GM19324 (cell line): Measurements from ENCODE around the gene DEK.
"Not testable (repeated sequence)": the region's sequence is repeated elsewhere in the genome, so short reads cannot be mapped to it uniquely, and the experiment has no call there.

Experiments
- ATAC-seq: cut with Tn5 transposase; IDR thresholded peaks from one replicate; pipeline ENCODE4 v1.9.1; 2021; ENCODE audit warnings: mild to moderate bottlenecking, moderate library complexity; ENCODE audit not compliant: unreplicated experiment, low FRiP score

Gene DEK

DNA sequence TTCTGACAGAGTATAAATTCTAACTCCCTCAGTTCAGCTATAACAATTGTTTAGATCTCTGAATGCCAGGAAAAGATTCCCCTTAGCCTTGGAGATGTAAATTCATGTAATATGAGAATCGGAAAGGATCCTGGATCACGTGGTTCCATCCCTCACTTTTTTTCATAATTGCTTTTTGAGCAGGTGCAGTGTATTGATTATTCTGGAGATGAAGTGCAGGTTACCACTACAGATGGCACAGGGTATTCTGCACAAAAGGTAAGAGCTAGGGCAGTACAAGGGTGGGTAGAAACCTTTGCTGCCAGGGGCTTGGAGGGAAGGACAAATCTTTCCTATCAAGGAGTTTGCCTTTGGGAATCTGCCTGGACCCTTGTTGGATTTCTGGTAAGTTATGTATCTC is 56.4 kb downstream of the DEK start:
- no peak for ATAC-seq

DNA sequence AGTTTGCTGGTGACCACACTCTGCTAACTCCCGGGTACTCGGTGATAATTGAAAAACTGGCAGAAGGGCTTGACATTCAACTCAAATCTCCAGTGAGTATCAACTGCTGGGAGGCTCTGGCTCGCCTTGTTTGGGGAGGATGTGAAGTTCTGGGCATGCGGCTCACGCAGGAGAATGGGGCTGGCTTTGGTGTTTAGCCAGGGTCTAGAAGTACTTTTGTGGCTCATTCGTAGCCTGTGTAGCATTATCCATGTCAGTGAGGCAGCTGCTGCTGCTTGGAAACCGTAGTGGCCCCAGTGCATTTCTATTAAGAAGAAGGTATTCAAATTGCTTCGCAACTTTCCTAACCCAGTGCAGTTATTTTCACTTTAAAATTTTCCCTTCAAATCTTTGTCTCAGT is 56.9 kb downstream of the DEK start:
- no peak for ATAC-seq

DNA sequence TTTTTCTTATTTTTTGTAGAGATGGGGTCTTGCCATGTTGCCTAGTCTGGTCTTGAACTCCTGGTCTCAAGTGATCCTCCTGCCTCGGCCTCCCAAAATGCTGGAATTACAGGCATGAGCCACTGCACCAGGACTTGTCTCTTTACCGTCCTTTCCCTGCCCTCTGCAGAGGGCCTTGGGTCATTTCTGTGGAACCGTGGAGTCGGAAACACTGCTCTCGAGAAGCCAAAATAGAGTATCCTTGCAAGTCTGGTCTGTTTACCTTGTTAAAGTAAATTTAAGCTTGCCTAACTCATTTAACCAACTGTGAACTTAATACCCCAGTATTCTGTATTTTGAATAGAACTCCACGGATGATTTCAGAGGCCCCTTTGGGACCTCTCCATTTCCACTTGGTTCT is 57.7 kb downstream of the DEK start:
- no peak for ATAC-seq

DNA sequence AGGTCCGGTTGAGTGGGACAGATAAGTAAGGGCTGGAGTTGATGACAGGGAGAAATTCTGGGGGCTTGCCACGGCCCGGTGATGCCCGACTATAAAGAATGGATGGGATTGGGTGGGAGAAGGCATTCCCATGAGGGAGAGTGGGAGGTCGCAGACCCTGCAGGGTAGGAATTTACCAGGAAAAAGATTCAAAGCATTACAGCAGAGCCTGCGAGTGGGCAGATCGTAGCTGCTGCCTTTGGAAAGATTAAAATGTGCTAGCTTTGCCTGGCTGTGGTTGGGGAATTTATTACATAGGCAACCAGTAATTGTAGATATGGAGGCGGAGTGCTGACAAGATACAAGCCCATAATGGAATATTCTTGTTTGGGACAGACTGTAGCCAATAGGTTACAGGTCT is 59.6 kb downstream of the DEK start:
- ATAC-seq = no peak

DNA sequence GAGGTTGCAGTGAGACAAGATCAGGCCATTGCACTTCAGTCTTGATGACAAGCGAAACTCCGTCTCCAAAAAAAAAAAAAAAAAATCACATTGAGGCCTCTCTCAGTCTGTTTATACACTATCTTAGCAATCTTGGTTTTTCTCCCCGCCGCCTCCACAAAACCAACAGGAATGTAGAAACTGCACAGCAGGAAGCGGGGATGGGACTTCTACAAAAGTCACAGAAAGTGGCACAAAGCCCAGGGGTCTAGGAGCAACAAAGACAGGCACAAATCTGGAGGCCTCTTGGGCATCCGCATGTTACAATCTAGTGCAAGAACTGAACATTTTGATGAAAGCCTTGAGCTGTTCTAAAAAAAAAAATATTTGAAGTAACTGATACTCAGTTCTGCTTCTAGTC is 60.5 kb downstream of the DEK start:
- ATAC-seq = no peak

DNA sequence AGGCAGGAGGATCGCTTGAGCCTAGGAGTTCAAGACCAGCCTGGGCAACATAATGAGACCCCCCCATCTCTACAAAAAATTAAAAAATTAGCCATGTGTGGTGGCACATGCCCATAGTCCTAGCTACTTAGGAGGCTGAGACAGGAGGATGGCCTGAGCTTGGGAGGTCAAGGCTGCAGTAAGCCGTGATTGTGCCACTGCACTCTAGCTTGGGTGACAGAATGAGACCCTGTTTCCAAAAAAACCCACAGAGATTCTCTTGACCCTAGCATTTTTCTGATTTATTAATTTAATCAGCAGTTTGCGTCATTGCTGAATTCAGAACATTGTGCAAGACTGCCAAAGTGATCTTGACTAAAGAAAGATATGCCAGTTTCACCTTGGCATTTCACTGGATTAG is 72.3 kb downstream of the DEK start:
- no peak for ATAC-seq

DNA sequence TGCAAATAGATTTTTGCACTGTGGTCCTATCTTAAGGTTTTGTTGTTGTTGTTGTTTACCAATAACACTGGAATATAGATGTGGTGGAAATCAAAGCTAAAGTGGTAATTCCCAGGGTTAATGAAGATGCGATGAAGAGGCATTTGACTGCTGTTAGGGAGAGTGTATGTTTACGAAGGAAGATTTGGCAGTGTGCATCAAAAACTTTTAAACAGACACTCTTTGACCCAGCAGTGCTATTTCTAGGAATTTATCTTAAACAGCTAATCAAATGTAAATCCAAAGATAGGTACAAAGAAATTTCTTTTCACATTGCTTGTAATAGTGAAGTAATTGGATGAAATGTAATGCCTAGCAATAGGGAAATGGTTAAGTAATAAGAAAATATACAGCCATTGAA is 75.1 kb downstream of the DEK start:
- ATAC-seq = no peak

DNA sequence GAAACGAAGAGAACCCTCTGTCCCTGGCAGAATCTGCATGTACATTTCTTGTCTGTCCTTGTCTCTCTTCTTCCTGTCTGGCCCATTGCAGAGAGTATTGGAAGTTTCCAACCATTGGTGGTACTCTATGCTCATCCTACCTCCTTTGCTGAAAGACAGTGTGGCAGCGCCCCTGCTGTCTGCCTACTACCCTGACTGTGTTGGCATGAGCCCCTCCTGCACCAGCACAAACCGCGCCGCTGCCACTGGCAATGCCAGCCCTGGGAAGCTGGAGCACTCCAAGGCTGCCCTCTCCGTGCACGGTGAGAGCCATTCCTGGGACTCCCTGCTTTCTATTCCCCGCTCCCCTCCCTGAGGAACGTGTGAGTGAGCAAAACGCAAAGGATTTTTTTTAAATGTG is 76.6 kb downstream of the DEK start:
- ATAC-seq = no peak

DNA sequence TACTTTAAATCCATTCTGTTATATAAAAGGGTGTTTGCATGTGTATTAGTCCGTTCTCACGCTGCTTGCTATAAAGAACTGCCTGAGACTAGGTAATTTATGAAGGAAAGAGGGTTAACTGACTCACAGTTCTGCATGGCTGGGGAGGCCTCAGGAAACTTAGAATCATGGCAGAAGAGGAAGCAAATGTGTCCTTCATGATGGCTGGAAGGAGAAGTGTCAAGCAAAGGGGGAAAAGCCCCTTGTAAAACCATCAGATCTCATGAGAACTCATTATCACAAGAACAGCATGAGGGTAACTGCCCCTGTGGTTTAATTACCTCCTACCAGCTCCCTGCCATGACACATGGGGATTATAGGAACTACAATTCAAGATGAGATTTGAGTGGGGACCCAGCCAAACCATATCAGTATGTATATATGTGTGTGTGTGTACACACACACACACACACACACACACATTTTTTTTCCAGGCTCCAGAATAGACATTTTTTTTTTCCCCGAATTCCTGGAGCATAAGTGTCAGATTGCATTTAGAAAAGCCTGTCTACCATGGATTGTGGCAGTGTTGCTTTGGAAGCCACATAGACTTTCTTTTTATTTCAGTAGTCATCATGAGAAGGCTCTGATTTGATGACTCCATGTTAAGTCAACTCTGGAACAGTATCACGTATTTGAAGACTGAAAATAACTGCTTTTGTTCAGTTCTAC is 77.6 kb downstream of the DEK start:
- ATAC-seq = no peak

DNA sequence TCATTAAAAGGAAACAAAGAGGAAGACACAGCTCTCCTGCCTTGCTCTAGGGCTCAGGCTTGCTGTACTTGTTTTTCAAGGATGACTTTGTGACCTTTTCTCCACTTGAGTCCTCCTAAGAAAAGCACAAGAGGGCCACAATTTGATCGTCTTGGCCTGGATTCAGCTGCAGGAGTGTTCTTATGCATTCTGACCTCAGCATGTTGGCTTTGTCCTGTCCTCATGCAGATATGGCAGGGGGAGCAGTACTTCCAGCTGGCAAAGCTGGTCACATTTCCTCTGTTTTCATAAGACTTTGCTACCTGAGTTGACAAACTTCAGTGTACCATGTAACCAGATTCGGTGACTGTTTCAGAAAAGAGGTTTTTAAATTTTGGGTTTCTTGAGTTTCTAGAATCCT is 78.3 kb downstream of the DEK start:
- no peak for ATAC-seq

DNA sequence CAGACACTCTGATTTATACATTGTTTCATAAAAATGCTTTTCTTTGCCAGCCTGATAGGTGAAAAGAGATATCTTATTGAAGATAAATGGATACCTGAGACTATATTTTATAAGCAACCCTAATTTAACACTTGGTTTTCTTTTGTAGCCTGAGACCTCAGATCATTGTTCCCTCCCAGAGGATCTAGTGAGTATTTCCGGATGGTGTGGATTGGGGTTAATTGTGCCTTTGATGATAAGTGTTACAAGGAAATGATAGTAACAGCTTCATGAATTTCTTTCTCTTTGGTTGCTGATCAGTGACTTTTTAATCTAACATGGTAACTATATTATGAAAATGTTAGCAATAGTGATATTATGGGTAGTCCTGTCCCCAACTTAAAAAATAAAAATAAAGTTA is 78.7 kb downstream of the DEK start:
- ATAC-seq = no peak

DNA sequence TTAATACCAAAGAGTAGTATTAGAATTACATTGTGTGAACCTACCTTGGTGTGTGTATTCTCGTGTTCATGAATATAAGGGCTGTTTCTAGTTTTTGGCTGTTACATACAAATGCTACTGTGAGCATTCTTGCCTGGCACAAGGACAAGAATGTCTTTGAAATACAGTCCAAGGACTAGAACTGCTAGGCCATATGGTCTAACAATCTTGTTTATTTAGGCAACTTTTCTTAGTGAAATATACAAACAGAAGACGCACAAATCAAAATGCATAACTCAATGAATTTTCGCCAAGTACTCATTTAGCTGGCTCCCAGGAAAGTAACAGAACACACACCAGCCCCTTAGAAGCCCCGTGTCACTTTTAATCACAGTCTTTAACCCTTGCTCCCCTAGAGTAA is 80.6 kb downstream of the DEK start:
- no peak for ATAC-seq

DNA sequence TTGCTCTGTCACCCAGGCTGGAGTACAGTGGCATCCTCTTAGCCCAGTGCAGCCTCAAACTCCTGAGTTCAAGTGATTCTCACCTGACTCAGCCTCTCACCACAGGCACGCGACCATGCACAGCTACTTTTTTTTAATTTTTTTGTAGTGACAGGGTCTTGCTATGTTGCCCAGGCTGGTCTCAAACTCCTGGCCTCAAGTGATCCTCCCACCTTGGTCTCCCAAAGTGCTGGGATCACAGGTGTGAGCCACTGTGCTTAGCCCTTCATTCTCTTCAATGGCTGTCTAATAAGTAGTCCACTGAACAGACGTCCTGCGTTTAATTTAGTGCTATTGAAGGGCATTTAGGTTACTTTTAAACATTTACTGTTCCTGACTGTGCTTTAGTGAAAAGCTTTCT is 81.8 kb downstream of the DEK start:
- no peak for ATAC-seq

DNA sequence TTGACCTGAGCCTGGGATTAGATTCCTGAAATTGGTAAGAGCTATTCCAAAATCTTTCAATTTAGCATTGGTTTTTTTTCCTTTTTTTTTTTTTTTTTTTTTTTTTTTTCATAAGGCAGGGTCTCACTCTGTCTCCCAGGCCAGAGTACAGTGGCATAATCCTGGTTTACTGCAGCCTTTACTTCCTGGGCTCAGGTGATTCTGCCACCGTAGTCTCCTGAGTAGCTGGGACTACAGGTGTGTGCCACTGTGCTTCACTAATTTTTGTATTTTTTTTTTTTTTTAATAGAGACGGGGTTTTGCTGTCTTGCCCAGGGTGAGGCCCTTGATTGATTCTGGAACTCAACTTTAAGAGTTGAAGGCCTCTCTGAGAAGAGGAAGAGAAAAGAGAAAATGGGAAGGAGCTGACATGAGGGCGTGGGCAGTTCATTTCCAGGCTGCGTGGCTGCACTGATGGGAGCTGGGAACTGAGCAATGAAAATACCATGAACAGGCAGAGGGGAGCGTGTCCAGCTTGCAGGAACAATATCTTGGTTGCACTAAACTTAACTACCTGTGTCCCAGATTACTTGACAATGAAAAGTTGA is 84.5 kb downstream of the DEK start:
- ATAC-seq = no peak

DNA sequence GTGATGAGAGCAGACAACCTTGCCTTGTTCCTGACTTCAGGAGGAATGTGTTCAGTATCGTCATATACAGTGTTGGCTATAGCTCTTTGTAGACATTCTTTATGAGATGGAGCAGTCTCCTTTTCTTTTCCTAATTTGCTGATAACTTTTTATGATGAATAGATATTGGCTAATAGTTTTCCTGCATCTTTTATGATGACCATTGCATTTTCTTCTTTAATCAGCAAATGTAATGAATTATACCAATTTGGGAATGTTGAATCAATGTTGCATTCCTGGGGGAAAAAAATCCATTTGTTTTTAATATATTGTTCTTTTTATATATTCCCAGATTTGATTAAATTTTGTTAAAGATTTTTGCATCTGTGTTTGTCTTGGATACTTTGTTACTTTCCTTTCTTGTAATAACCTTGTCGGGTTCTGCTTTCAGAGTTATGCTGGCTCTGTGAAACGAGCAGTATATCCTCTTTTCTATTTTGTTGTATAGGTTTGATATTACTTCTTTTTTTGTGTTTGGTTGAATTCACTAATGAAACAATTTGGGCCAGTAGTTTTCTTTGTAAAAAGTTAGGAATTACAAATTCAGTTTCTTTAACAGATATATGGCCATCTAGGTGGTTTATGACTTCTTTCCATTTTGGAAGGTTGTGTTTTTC is 85.2 kb downstream of the DEK start:
- ATAC-seq = no peak

DNA sequence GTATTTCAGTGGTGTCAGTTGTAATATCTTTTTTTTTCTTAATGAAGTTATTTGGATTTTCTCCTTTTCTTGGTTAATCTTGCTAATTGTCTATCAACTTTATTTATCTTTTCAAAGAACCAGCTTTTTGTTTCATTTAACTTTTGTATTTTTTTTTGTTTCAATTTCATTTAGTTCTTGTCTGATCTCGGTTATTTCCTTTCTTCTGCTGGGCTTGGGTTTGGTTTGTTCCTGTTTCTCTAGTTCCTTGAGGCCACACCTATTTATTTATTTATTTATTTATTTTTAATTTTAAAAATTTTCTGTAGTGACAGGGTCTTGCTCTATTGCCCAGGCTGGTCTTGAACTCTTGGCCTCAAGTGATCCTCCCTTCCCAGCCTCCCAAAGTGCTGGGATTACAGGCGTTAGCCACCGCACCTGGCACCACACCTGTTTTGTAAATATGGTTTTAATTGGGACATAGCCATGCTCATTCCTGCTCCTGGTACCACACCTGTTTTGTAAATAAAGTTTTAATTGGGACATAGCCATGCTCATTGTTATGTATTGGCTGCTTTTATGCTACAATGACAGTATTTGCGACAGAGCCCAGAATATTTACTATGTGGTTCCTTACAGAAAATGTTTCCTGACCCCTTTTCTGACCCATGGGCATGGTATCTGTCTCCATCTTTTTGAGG is 86.9 kb downstream of the DEK start:
- ATAC-seq = no peak

DNA sequence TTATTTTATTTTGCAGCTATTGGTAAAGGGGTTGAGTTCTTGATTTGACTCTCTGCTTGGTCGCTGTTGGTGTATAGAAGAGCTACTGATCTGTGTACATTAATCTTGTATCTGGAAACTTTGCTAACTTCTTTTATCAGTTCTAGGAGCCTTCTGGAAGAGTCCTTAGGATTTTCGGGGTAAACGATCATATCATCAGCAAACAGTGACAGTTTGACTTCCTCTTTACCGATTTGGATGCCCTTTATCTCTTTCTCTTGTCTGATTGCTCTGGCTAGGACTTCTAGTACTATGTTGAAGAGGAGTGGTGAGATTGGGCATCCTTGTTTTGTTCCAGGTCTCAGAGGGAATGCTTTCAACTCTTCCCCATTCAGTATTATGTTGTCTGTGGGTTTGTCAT is 88.1 kb downstream of the DEK start:
- ATAC-seq = not testable (repeated sequence)
